ENCODE measurements around the gene FZD1.
A peak's percentile ranks its signal among the peaks of the same experiment; 100 is the strongest.

The FZD1 gene

GRCh38 chr7:91276909-91277308 is 12.7 kb downstream of the FZD1 start:
- TF ChIP-seq ZFX (IDR thresholded peaks at IDR 0.05; ENCODE audit: borderline replicate concordance) (no peak), CTCF (IDR thresholded peaks at IDR 0.05) (no peak)

GRCh38 chr7:91280185-91280584 is 16.0 kb downstream of the FZD1 start:
- H3K27ac ChIP-seq: no peak overlapping the region
- TF ChIP-seq ZFX (IDR thresholded peaks at IDR 0.05; ENCODE audit: borderline replicate concordance): no peak
- no peak for TF ChIP-seq CTCF (IDR thresholded peaks at IDR 0.05)

More at GRCh38 chr7:91276909-91277308, 12.7 kb downstream of the FZD1 start:
- no peak overlapping the region for H3K27ac ChIP-seq

GRCh38 chr7:91280604-91281003 is 16.4 kb downstream of the FZD1 start:
- no peak overlapping the region for H3K27ac ChIP-seq
- TF ChIP-seq ZFX (IDR thresholded peaks at IDR 0.05; ENCODE audit: borderline replicate concordance) (no peak), CTCF (IDR thresholded peaks at IDR 0.05) (no peak)

- no peak overlapping the region for H3K27ac ChIP-seq
- TF ChIP-seq ZFX (IDR thresholded peaks at IDR 0.05; ENCODE audit: borderline replicate concordance) (no peak), CTCF (IDR thresholded peaks at IDR 0.05) (no peak)
Observed at GRCh38 chr7:91285696-91286355, 21.6 kb downstream of the FZD1 start.

- TF ChIP-seq CTCF (IDR thresholded peaks at IDR 0.05) (no peak), ZFX (IDR thresholded peaks at IDR 0.05; ENCODE audit: borderline replicate concordance) (no peak)
- H3K27ac ChIP-seq: no peak overlapping the region
Observed at GRCh38 chr7:91286432-91286831, 22.2 kb downstream of the FZD1 start.

- TF ChIP-seq CTCF (IDR thresholded peaks at IDR 0.05): no peak
- H3K27ac ChIP-seq: no peak overlapping the region
Observed at GRCh38 chr7:91287371-91288084, 23.3 kb downstream of the FZD1 start.

- no peak overlapping the region for H3K27ac ChIP-seq
- TF ChIP-seq ZFX (IDR thresholded peaks at IDR 0.05; ENCODE audit: borderline replicate concordance) (no peak), CTCF (IDR thresholded peaks at IDR 0.05) (peak; percentile 86)
Observed at GRCh38 chr7:91288208-91288824, 24.1 kb downstream of the FZD1 start.
